Astrocyte (in vitro differentiated cells and primary cell): ENCODE measurements around the gene ASH1L.

ENCODE experiments used
- EZH2 ChIP-seq: IDR thresholded peaks from 2 replicates; pipeline ENCODE4 v1.6.1; 2012; ENCODE audit warnings: mild to moderate bottlenecking, low read length, inconsistent platforms; ENCODE audit not compliant: insufficient read depth
- TF ChIP-seq, protein P1 (sequence below): IDR thresholded peaks from 2 replicates; pipeline ENCODE4 v1.5.1; 2011; ENCODE audit warnings: low read depth, mild to moderate bottlenecking, inconsistent platforms, low read length, moderate library complexity; ENCODE audit not compliant: insufficient read depth

DNA sequence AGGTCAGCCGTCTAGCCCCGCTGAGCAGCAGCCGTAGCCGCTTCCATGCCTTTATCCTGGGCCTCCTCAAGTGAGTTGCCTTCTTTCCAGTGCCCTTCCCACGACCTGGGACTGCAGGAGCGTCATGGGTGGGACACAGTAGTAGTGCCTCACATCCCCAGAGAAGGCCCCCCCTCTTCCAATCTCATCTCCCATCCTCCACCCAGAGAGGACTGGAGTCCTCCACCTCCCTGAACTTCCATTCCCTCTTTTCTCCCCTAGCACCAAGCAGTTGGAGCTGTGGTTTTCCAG lies 237.1 kb downstream of the ASH1L start:
- TF ChIP-seq, protein P1, sequence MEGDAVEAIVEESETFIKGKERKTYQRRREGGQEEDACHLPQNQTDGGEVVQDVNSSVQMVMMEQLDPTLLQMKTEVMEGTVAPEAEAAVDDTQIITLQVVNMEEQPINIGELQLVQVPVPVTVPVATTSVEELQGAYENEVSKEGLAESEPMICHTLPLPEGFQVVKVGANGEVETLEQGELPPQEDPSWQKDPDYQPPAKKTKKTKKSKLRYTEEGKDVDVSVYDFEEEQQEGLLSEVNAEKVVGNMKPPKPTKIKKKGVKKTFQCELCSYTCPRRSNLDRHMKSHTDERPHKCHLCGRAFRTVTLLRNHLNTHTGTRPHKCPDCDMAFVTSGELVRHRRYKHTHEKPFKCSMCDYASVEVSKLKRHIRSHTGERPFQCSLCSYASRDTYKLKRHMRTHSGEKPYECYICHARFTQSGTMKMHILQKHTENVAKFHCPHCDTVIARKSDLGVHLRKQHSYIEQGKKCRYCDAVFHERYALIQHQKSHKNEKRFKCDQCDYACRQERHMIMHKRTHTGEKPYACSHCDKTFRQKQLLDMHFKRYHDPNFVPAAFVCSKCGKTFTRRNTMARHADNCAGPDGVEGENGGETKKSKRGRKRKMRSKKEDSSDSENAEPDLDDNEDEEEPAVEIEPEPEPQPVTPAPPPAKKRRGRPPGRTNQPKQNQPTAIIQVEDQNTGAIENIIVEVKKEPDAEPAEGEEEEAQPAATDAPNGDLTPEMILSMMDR: no peak
- TF ChIP-seq EZH2: no peak
